Body of pancreas (tissue), 4 donors: Measurements from ENCODE around the gene EEFSEC. TPM values are rescaled to one million over a fixed set of nuclear protein-coding genes. Genes with fewer than 3 reads are reported as not detected.

Source experiments
- ATAC-seq: fragments of 150-250 bp; one replicate; pipeline ENCODE4 v1.9.1; 2016
- DNase-seq, 4 donors: peaks; one replicate each; pipeline ENCODE4 v3.0.0-alpha.2; 2019
- H3K27ac ChIP-seq, 4 donors: fragments of 200-600 bp; sonication (generic); 1 replicate in 3 of 4; 2 replicates in 1 of 4; pipeline versions ENCODE4 v1.5.1 to v1.6.1; 2016 to 2019; ENCODE audit warnings: mild to moderate bottlenecking in 1 of 4, mixed read lengths in 1 of 4, moderate library complexity in 1 of 4
- H3K27me3 ChIP-seq, 2 donors: fragments of 200-600 bp; sonication (generic); one replicate each; pipeline ENCODE4 v1.6.0; 2016; ENCODE audit warnings: mild to moderate bottlenecking in 1 of 2
- H3K36me3 ChIP-seq, 2 donors: fragments of 200-600 bp; sonication (generic); replicated peaks in 1 of 2; 2 replicates each; pipeline ENCODE4 v1.5.1; 2016; ENCODE audit warnings: low read depth in 2 of 2; ENCODE audit not compliant: insufficient read depth in 1 of 2
- H3K4me1 ChIP-seq: fragments of 200-600 bp; sonication (generic); one replicate; pipeline ENCODE4 v1.6.0; 2016
- H3K4me3 ChIP-seq, 2 donors: fragments of 200-600 bp; sonication (generic); 1 replicate in 1 of 2; 2 replicates in 1 of 2; pipeline ENCODE4 v1.5.1; 2016 to 2019
- H3K9me3 ChIP-seq, 3 donors: fragments of 200-600 bp; sonication (generic); 1 replicate in 2 of 3; 2 replicates in 1 of 3; pipeline ENCODE4 v1.5.1; 2016
- CTCF ChIP-seq, 7 experiments: fragments of 450-650 bp in 4 of 7; fragments of 200-600 bp in 3 of 7; sonication (generic) in 3 of 7; IDR thresholded peaks; one replicate each; pipeline ENCODE4 v1.5.1; 2016 to 2019; ENCODE audit warnings: antibody characterized with exemption in 7 of 7
- POLR2A ChIP-seq, 3 donors: fragments of 450-650 bp; IDR thresholded peaks; one replicate each; pipeline ENCODE4 v1.6.1; 2016; ENCODE audit warnings: antibody characterized with exemption in 3 of 3, mild to moderate bottlenecking in 2 of 3
- WGBS, 2 donors: methylation state at CpG; one replicate each; pipeline ENCODE4 v1.1.5; 2017; 5-methylcytosine and 5-hydroxymethylcytosine counted together
- intact Hi-C: fragments of 100-400 bp; cut with DNase I; formaldehyde crosslinking; loops from one replicate; pipeline ENCODE4 v1.15.1; 2023
- total RNA-seq, 2 donors: library from RNA; depleted of rRNA; stranded (reverse); fragments of >200 nt; gene quantifications; one replicate each; pipeline ENCODE4 v1.1.0, GENCODE V29; 2016

EEFSEC gene
- total RNA-seq, 2 donors from 2014 or later: 8.6 to 33.0 TPM

GRCh38 chr3:128427872-128428822 lies 274.9 kb downstream of the EEFSEC start:
- Histone ChIP-seq H3K27me3 (no peaks in the 10 kb centered on the region), H3K4me3 (no peak overlapping the region), H3K36me3 (no peaks in the 10 kb centered on the region), H3K4me1 (peaks cover 26% of the 10 kb centered on the region), H3K9me3 (no peaks in the 10 kb centered on the region), H3K27ac (no peak overlapping the region)
- TF ChIP-seq POLR2A (IDR thresholded peaks at IDR 0.05): no peak
- TF ChIP-seq CTCF (IDR thresholded peaks at IDR 0.05): no peak
- ATAC-seq: no peak
- no peak for DNase-seq
- intact Hi-C loops: loop anchor here (5.0 to 10.0 kb wide), 2 partner anchors 69 to 157 kb away; no protein-coding TSS in a partner anchor
- WGBS, 2 donors: 90 to 93% methylated on average over 6 to 18 of the region's 19 CpGs

GRCh38 chr3:128429275-128429674 lies 276.0 kb downstream of the EEFSEC start:
- peaks cover 29% of the 10 kb centered on the region for H3K4me1 ChIP-seq
- no peak for TF ChIP-seq POLR2A (IDR thresholded peaks at IDR 0.05)
- TF ChIP-seq CTCF (IDR thresholded peaks at IDR 0.05): no peak
- no peak for ATAC-seq
- 87 to 90% methylated on average over 3 to 15 of the region's 15 CpGs for WGBS, 2 donors
- no peaks in the 10 kb centered on the region for H3K27me3 ChIP-seq
- no peak for DNase-seq
- H3K27ac ChIP-seq: no peak overlapping the region
- H3K4me3 ChIP-seq: no peak overlapping the region
- H3K36me3 ChIP-seq: no peaks in the 10 kb centered on the region
- no peaks in the 10 kb centered on the region for H3K9me3 ChIP-seq
- intact Hi-C loops: loop anchor here (5.0 to 10.0 kb wide), 2 partner anchors 68 to 156 kb away; no protein-coding TSS in a partner anchor

DNA sequence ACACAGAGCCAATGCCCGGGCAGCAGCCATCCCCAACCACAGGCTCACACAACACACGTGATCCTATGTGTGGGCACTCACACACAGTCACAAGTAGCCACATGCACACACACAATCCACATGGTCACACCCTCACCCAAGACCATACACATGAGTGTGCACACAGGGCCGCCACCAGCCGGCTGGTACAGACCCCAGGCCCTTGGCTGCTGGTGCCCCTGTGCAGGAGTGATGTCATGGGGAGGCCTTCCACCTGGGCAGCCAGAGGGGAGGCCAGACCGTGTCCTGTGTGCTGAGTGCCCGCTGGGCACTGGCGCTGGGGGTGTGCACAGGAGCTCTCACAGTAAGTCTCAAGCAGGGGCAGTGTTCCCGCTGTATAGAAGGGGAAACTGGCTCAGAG lies 276.5 kb downstream of the EEFSEC start:
- ATAC-seq: no peak
- no peak overlapping the region for H3K27ac ChIP-seq
- H3K27me3 ChIP-seq: no peaks in the 10 kb centered on the region
- TF ChIP-seq POLR2A (IDR thresholded peaks at IDR 0.05): no peak
- no peak for TF ChIP-seq CTCF (IDR thresholded peaks at IDR 0.05)
- intact Hi-C loops: loop anchor here (5.0 to 10.0 kb wide), 2 partner anchors 68 to 155 kb away; no protein-coding TSS in a partner anchor
- H3K36me3 ChIP-seq: no peaks in the 10 kb centered on the region
- WGBS, 2 donors: 91 to 96% methylated on average over 5 to 8 of the region's 8 CpGs
- H3K4me3 ChIP-seq: no peak overlapping the region
- peaks cover 33% of the 10 kb centered on the region for H3K4me1 ChIP-seq
- no peak for DNase-seq
- no peaks in the 10 kb centered on the region for H3K9me3 ChIP-seq

DNA sequence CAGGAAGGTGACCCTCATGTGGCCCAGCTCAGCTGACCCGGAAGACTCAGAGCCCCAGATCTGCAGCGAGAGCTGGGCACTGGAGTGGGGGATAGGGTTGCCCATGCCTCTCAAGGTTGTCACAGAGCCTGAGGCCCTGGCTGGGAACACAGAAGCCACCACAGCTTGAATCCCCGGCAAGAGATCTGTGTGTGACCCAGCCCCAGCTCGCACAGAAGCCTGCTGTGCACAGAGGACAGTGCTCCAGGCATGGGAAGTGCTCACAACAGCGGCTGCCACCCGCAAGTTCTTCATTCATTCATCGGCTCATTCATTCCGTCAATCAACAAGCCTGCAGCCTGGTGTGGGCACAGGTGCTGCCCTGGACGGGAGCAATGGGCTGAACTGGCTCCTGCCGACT lies 277.0 kb downstream of the EEFSEC start:
- ATAC-seq (no peak), DNase-seq (no peak)
- 87 to 90% methylated on average over 3 to 9 of the region's 10 CpGs for WGBS, 2 donors
- peaks cover 38% of the 10 kb centered on the region for H3K4me1 ChIP-seq
- H3K27ac ChIP-seq: no peak overlapping the region
- H3K27me3 ChIP-seq: no peaks in the 10 kb centered on the region
- intact Hi-C loops: no loop called here
- H3K36me3 ChIP-seq: no peaks in the 10 kb centered on the region
- no peaks in the 10 kb centered on the region for H3K9me3 ChIP-seq
- H3K4me3 ChIP-seq: no peak overlapping the region
- no peak for TF ChIP-seq POLR2A (IDR thresholded peaks at IDR 0.05)
- TF ChIP-seq CTCF (IDR thresholded peaks at IDR 0.05): no peak
